ENCODE measurements around the gene DPY19L1.
"Not testable (repeated sequence)": the region's sequence is repeated elsewhere in the genome, so short reads cannot be mapped to it uniquely, and the experiment has no call there.

The DPY19L1 gene

DNA sequence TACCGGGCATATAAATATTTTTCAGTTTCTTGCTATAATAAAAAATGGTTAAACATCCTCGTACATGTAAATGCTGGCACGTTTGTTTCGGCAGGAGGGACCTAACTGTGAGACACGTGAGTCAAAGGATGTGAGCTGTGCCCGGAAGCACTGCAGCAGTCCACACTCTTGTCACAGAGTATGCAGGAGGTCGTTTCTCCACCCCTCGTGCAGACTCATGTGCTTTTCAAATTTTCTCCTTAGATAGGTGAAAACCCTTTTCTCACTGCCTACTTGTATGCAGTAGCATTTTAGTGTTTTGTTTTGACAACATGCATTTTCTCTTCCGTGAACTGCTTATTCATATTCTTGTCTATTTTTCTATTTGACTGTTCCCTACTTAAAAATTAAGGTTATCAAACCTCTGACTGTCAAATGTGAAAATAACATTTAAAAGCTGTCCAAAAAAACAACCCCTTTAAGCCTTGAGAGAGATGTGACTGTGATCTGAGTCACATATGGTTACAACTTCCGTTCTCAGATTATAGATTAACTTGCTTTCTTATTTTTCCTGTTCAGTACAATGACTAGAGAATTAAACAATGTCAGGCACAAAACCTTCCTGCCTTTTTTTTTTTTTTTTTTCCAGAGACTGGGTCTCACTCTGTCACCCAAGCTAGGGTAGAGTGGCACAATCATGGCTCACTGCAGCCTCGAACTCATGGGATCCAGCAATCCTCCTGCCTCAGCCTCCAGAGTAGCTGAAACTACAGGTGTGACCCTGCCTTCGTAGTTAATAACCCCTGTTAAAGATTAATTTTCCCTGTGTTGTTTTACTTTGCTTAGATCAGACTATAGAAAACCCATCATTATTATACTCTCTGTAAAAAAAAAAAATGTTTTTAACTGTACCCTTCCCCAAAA lies 45.1 kb downstream of the DPY19L1 start:
- TF ChIP-seq, protein P1, sequence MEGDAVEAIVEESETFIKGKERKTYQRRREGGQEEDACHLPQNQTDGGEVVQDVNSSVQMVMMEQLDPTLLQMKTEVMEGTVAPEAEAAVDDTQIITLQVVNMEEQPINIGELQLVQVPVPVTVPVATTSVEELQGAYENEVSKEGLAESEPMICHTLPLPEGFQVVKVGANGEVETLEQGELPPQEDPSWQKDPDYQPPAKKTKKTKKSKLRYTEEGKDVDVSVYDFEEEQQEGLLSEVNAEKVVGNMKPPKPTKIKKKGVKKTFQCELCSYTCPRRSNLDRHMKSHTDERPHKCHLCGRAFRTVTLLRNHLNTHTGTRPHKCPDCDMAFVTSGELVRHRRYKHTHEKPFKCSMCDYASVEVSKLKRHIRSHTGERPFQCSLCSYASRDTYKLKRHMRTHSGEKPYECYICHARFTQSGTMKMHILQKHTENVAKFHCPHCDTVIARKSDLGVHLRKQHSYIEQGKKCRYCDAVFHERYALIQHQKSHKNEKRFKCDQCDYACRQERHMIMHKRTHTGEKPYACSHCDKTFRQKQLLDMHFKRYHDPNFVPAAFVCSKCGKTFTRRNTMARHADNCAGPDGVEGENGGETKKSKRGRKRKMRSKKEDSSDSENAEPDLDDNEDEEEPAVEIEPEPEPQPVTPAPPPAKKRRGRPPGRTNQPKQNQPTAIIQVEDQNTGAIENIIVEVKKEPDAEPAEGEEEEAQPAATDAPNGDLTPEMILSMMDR (IDR thresholded peaks at IDR 0.05; ENCODE audit: control extremely low read depth, extremely low read depth, low read depth, missing control alignments), result no peak
- POLR2A ChIA-PET, result no interaction called here
- no peak for DNase-seq (ENCODE audit: extremely low spot score)
- CTCF ChIA-PET, result interaction anchor here (1.2 to 1.3 kb wide), 2 partner anchors 9 to 13 kb away, joined by 3 read pairs; no protein-coding TSS in a partner anchor

DNA sequence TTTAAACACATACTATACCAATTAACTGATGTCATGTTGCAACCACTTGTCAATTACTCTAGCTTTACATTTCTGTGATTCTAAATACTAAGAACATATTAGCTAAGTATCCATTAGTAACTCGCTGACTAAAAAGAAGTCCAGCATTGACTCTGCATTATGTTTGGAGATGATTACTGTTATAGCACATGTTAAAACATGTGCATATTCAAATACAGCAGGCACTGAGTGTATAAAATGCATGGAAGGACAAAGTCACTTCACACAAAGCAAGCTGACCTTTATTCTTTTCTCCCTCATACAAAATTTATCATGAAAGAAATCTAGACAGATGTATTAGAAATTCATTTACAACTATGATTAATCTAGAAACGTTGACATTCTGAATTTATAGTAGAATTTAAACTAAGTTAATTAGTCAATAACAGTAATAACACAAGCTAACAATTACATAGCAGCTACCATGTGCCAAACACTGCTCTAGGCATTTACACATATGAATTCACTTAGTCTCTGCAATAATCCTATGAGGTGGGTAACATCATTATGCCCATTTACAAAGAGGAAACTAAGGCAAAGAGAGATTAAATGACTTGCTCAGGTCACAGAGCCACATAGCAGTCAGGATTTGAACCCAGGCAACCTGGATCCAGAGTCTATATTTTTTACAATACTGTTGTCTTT lies 48.7 kb downstream of the DPY19L1 start:
- CTCF ChIA-PET; POLR2A ChIA-PET; DNase-seq (ENCODE audit: extremely low spot score): not testable (repeated sequence)

DNA sequence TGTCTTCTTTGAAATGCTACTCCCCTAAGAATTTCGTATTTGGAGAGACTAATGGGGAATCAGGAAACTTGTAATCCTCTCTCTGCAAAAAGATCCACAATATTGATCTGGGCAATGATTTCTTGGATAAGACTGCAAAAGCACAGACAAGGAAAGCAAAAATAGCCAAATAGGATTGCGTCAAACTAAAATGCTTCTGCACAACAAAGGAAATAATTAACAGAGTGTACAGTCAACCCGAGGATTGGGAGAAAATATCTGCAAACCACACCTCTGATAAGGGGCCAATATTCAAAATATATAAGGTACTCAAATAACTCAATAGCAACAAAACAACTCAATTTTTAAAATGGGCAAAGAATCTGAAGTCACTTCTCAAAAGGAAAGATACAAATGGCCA lies 52.1 kb downstream of the DPY19L1 start:
- POLR2A ChIA-PET; CTCF ChIA-PET; DNase-seq (ENCODE audit: extremely low spot score): not testable (repeated sequence)

DNA sequence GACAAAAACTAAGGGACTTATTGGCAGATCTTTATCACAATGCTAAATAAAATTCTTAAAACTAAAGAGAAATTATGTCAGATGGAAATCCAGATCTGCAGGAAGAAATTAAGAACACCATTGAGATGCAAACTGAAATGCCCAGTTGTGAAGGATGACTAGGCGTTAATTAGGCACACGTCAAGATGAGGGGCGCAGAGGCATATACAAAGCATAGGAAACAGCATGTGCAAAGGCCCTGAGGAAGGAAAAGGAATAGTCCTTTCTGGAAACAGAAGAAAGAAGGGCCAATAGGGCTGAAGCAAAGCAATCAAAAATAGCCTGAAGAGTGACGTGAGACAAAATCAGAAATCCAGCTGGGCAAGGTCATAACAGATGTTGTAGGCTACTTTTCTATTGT lies 53.1 kb downstream of the DPY19L1 start:
- DNase-seq (ENCODE audit: extremely low spot score); POLR2A ChIA-PET; CTCF ChIA-PET: not testable (repeated sequence)

DNA sequence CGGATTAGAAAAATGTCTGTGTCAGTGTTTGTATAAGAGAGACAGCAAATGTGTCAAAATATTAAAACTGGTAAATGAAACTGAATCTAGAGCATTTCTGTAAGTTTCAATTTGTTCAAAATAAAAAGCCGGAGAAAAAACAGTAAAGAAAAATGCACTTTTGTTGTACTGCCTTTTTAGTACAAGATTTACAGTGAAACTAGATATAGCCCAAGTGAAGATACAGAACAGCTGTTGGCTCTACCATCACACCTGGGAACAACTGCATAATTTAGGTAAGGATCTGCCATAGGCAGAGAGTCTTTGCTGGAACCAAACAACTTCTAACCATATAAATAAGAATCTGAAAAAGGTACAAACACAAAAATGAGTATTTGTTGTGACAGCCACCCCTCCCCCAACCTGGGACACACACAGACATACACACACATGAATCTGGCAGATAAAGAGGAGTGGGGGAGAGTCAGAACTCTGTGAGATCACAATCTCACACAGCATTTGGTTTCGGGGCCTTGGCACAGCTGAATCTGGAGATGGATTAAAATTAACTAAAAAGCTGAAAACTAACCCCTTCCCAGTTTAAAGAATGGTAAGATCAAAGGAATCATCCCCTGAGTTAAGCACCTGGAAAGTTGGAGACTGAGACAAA lies 54.8 kb downstream of the DPY19L1 start:
- CTCF ChIA-PET, result no interaction called here
- DNase-seq (ENCODE audit: extremely low spot score), result no peak
- TF ChIP-seq, protein P1 (IDR thresholded peaks at IDR 0.05; ENCODE audit: control extremely low read depth, extremely low read depth, low read depth, missing control alignments), result no peak
- POLR2A ChIA-PET, result no interaction called here

DNA sequence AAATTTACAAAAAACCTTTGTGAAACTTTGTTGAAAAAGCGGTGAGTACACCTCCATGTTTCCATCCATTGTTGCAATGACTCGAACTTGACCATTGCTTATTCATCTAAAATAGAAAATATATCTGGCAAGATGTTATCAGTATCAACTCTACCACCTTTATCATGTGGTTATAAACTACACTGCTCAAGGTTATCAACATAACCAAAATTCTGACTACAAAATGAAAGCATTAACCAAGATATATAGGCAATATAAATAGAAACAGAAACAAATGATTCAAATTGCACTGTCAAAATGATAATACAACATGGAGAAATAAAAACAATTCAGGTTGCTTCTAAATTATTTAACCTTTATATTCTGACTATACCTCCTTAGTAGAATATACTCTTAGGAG lies 58.2 kb downstream of the DPY19L1 start:
- DNase-seq (ENCODE audit: extremely low spot score); POLR2A ChIA-PET; CTCF ChIA-PET: not testable (repeated sequence)

DNA sequence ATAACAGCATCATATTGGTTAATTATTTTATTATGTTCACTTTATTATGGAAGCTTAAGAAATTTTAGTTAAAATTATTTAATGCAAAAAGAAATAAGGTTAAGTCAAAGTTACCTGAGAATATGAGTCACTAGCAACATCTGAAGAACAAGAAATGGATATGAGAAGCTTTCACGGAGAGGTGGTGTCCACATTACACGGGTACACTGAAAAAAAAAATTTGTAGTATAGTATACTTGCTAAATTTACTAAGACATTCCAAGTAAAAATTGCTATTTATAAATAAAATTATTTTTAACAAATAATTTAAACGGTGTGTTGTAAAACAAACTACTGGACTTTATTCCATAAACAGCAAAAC lies 63.9 kb downstream of the DPY19L1 start:
- ChIA-PET POLR2A (no interaction called here), CTCF (no interaction called here)
- TF ChIP-seq, protein P1 (IDR thresholded peaks at IDR 0.05; ENCODE audit: control extremely low read depth, extremely low read depth, low read depth, missing control alignments), result no peak
- no peak for DNase-seq (ENCODE audit: extremely low spot score)

DNA sequence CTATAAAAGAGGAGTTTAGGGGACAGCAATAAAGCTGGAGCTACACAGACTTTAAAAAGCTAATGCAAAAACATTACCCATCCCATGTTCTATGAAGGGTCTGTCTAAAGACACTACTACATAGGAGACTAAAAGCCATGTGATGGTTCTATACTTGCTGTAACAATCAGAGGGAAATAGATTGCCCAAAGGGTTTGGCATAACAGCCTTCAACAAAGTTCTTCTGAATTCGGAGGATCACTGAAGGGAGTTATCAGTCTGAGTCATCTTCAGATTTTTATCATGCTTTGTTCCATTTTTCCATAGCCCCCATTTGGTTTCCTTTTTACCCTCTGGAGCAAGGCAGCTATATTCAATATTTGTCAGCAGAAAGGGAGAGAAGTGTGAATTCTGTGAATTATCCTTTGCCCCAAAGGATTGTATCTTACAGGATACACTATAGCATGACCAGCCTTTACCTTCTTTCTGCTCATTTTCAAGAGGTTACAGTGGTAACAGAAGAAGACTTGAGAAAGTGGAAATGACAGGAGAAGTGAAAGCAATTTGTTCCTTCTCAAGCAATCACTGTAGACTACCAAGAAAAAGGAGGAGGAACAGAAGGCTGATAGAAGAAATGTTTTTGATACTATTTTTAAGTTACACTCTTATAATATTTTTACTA lies 64.4 kb downstream of the DPY19L1 start:
- CTCF ChIA-PET; POLR2A ChIA-PET; DNase-seq (ENCODE audit: extremely low spot score): not testable (repeated sequence)

DNA sequence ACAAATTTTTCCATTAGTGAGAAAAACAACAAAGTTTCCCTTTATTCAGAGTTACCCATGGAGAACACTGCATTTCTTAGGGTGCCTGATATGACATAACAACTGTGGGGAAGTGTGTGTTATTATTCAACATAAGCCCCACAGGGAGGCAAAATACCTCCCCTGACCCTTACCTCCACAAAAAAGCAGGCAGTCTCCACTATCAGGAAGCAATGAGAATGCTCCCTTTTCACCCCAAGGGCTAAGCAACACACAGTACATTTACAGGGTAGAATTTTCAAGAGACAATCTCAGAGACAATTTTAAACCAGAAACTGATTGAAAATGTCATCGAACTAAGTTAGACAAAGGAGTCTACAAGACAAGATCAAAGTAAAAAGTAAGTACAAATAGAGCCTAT lies 69.5 kb downstream of the DPY19L1 start:
- DNase-seq (ENCODE audit: extremely low spot score); POLR2A ChIA-PET; CTCF ChIA-PET: not testable (repeated sequence)

DNA sequence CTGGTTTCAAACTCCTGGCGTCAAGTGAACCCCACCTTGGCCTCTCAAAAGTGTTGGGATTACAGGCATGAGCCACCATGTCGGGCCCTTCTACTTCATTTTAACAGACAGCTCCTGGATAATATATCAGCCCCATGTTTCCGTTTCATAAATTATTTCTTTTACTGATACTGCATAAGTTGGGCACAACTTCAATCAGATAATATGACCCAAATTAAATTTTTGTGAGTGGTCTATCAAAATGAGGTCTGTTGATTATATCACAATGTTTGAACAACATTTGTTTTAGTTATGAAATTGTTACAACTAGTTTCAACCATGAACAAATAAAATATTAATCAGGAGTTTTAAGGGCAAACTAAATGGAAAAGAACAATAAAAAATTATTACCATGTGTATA lies 70.8 kb downstream of the DPY19L1 start:
- DNase-seq (ENCODE audit: extremely low spot score); CTCF ChIA-PET; POLR2A ChIA-PET: not testable (repeated sequence)

Data from GM10248 (cell line).